Amygdala (tissue), 56 donors: Measurements from ENCODE around the gene PODN.
A peak's percentile ranks its signal among the peaks of the same experiment; 100 is the strongest.

Experiments
- DNase-seq, 56 donors: peaks; one replicate each; lab custom pipeline; 2025; lab: John Stamatoyannopoulos, UW

The PODN gene

DNA sequence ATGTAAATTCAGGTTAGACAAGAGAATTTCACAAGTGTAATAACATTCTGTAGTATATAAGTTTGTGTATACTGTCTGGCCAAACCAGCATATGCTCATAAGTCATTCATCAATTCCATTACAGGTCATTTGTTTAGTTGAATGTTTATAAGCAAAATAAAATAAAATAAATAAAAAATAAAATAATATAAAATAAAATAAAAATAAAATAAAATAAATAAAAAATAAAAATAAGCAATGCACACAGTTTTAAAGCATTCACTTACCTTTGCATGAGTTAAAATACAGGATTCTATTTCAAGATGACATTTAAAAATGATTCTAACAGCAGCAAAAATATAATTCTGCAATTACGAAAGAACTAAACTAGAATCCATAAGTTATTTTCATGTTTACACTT lies 9.9 kb downstream of the PODN start:
- no peak for DNase-seq

DNA sequence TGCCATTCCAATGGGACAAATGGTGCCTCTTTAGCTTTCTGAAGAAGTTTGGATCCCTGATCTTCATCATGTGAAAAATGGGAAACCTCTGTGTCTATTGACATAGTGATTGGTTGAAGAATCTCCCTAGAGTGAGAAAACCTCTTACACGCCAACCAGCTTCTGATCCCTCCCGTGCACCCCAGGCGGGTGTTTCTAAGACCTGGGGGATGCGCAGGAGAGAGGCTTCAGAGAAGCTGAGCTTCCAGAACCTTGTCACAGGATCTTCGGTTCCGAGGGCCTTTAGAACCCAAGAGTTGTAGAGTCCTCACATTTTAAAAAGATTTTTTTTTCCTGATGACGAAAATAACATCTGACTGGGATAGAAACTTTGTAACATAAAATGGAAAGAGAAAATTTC lies 11.3 kb downstream of the PODN start:
- DNase-seq: no peak

DNA sequence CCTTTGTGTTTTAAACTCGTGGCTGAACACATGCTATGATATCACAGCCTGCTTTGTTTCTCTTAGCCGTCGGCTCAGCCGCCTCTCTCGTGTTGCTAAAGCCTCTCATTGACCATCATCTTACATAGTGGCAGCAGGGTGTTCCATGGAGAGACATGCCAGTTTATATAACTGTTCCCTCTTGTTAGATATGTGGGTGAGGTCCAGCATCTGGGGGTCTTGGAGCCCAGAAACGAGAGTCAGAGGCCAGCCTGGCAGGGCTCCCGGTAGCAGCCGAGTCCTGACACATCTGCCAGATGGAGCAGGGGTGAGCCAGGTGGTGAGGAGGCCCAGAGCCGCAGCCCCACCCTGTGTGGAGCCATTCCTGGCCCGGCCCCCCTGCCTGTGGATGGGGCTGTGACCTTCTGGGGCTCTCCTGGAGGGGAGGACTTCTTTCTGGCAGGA lies 11.9 kb downstream of the PODN start:
- DNase-seq: peak in 7 of 56 donors; percentile 6 to 55 (median 19)

DNA sequence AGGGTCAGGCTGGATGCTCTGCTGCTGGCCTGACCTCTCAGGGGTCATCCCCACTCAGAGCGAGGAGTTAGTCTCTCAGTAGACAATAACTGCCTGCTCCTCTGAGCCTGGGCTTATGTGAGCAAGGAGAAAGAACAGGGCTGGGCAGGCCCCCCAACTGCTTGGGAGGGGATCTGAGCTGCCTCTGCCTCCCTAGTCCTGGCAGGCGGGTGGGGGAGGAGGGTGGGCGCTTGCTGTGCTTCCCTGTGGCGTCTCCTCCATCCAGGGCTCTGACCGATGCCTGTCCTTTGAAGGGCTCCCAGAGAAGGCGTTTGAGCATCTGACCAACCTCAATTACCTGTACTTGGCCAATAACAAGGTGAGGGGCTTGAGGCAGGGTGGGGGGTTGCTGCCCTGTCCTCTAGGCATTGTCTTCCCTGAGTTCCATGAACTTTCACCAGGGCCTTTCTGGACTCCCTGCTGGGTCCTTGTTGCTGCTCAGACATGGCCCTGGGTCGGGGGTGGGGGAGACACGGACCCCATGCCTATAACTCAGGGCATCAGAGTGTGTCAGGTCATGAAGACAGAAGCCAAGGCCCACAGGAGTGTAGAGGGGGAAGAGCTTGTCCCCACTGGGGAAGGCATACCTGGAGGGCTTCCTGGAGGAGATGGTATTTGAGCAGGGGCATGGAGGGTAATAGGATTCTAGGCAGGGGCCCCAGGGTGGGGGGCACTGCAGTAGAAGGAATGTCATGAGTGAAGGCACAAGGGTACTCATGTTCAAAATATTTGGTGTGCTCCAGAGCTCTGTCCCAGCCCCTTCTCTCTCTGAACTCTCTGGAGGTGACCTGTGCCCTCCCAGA lies 12.5 kb downstream of the PODN start:
- no peak for DNase-seq

DNA sequence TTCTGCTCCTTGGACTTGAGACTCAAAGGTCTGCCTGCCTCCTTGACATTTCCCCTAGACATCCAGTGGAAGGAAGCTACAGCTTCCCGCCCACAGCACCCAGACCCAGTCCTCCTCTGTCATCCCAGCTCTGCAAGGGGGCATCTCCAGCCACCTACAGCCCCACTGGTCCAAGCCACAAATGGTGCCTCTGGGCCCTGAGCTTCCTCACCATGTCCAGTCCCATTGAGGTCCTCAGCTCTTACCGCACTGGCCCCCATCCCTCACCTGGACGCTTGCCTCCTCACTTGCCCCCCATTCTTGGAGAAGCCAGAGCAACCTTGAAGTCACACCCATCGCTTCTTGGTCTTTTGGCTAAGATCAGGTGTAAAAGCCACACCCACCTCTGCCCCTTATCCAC lies 13.2 kb downstream of the PODN start:
- no peak for DNase-seq

DNA sequence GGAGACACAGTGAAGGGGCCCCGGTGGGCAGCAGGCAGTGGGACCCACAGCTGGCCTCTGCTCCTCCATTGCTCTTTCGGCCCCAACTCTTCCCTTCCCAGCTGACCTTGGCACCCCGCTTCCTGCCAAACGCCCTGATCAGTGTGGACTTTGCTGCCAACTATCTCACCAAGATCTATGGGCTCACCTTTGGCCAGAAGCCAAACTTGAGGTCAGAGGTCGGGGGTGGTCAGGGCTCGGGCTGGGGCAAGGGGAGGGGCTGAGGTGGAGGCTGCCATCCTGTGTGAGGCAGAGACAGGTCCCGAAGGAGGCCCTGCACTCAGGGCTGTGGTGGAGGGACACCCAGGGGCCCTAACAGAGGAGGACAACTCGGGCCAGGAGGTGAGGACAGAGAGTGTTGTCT lies 13.7 kb downstream of the PODN start:
- DNase-seq: peak in 1 of 56 donors; percentile 21

DNA sequence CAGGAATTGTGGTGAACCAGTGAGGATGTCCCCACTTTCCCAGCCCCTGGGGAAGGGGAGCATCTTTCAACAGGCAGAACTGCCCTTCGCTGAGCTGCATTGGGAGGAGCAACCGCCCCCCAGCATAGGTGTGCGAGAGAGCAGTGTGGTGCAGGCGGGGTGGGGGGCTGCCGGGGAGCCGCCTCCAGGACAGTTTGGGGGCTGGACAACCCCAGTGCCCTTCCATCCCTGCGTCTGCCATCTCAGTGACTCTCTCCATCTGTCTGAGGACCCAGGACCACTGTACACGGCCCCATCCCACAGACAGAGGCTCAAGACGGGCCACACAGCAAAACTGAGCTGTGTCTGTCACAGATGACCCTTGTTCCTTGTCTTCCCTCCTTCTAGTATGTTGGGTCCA lies 14.2 kb downstream of the PODN start:
- no peak for DNase-seq

DNA sequence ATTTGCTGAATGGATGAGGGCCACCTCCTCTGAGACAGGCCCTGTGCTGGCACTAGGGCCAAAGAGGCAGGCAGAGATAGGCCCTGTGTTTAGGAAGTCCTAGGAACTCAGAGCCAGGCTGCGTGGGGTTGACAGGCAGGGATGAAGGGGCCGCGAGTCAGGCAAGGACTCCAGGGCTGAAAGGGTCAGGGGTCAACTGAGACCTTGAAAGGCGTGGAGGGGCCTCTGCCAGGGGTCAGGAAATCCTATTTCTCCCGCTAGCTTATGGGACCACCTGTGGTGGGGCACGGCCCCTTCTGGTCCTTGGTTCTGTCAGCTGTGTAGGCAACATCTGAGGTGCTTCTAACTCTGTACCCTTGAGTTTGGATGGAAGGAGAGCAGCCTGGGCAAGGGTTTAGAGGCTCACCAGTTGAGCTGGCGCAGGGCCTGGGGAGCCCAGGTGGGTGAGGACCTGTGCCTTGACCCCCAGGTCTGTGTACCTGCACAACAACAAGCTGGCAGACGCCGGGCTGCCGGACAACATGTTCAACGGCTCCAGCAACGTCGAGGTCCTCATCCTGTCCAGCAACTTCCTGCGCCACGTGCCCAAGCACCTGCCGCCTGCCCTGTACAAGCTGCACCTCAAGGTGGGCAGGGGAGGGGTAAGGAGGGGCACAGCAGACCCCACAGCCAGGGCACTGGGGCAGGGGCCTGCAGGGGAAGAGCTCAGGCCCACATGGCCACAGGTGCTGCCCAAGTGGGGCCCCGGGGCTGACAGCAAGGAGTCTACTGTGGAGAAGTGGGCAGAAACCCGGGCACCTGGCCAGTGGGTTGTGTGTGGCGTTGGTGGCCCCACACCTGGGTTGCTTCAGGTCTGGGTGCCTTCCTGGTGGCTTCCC lies 14.9 kb downstream of the PODN start:
- DNase-seq: no peak

DNA sequence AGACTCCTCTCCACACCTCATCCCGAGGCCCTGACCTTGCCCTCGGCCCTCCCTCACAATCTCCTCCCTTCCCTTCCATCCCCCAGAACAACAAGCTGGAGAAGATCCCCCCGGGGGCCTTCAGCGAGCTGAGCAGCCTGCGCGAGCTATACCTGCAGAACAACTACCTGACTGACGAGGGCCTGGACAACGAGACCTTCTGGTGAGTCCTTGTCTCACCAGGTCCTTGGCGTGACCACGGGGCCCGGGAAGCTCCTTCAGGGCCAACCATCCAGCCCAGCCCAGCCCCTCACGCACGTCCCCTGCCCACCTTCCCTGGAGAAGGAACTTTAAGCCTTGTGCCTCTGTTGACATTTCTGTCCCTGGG lies 15.6 kb downstream of the PODN start:
- no peak for DNase-seq

DNA sequence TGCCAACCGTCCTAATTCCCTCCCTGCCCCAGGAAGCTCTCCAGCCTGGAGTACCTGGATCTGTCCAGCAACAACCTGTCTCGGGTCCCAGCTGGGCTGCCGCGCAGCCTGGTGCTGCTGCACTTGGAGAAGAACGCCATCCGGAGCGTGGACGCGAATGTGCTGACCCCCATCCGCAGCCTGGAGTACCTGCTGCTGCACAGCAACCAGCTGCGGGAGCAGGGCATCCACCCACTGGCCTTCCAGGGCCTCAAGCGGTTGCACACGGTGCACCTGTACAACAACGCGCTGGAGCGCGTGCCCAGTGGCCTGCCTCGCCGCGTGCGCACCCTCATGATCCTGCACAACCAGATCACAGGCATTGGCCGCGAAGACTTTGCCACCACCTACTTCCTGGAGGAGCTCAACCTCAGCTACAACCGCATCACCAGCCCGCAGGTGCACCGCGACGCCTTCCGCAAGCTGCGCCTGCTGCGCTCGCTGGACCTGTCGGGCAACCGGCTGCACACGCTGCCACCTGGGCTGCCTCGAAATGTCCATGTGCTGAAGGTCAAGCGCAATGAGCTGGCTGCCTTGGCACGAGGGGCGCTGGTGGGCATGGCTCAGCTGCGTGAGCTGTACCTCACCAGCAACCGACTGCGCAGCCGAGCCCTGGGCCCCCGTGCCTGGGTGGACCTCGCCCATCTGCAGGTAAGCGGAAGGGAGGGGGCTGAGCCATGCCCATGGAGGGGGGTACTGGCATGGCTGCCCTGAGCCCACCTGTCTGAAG lies 16.5 kb downstream of the PODN start:
- DNase-seq: no peak

DNA sequence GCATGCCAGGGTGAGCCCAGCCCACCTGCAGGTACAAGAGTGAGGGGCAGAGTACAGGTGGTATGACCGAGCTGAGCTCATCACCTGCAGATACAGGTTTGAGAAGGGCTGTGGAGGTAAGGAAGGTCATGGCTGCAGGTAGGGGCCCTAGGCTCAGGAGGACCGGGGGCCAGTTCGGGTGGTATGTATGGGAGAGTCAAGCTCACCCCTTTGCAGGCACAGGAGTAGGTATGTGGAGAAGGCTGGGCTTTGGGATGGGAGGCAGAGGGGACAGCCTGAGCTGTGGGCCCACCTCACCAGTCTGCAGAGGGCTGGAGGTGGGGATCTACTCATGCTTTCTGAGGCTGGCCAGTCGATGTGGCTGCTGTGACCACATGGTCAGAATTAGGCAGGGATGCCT lies 17.2 kb downstream of the PODN start:
- DNase-seq: no peak

DNA sequence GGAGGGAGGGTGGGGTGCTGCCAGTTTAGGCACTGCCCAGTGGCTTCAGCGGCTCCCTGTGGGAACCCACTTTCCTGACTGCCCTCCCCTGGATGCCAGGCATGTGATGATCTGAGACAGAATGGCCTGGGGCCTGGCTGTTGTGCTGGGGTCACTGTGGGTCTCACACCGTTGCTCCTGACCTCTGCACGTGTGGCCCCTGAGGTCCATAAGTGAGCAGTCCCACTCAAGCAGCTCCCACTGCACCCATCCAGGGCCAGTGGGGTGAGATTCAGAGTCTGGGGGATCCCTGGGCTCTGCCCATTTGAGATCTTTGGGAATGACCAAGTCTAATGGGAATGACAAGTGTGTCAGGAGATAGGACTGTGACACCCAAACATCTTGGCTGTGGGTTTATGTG lies 18.0 kb downstream of the PODN start:
- no peak for DNase-seq

DNA sequence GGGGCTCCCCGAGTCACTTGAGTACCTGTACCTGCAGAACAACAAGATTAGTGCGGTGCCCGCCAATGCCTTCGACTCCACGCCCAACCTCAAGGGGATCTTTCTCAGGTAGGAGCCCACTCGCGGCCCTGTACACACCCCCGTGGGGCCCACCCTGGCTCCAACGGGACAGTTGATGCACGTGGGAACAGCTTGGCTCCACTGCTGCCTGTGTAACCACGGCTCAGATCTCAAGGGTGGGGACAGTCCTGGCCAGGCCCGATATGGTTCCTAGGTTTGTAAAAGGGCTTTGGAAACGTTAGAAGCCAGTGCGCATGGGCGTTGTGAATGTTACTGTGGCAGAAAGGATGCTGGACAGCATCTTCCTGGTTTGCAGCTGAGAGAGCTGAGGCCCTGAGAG lies 18.8 kb downstream of the PODN start:
- no peak for DNase-seq

DNA sequence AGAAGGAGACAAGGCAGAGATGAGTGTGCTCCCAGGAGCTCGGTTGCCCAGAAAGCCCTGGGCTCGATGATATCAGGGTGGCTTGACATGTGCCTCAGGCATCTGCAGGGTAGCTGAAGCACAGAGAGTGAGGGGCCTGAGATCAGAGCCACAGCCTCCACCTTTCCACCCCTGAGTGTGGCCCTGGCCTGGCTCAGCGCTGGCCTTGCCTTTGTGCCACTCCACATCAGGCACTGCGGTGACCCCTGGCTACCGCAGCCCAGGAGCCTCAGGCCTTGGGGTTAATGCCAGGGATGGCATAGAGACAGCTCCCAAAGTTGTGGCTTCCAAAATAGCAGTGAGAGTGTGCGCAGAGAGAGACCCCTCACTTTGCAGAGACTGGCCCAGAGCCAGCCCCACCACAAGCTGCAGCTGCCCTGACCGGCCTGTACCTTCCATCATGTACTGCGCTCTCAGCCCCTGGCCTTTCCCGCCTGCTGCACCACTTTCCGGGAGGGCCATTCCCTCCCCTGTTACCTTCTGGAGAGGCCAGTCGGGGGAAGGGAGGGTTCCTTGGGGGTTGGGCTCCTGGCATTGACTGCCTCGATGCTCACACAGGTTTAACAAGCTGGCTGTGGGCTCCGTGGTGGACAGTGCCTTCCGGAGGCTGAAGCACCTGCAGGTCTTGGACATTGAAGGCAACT lies 19.5 kb downstream of the PODN start:
- DNase-seq: no peak

DNA sequence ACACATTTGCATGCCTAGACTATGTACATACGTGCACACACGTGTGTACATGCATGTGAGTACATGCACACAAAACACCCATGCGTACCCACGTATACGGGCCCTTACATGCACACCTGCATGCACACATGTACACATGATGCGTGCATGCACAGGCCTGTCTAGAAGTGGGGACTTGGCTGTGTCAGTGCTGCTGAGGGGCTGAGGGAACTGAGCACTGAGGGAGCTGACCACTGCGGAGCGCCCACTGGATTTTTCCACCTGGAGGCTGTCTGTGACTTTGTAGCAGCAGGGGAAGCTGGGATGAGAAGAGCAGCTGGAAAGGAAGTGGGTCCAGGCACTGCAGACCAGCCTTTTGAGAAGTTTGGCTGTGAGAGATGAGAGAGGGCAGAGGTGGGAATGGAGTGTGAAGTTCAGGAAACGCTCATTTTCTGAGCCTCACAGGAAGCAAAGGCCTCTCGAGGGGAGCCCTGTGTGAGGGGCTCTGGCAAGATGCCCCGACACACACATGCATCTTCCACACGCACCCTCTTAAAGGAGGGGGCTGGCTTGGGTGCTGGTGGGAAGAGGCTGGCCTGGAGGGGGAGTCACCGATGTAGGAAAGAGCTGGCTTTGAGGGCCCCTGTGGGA lies 20.9 kb downstream of the PODN start:
- DNase-seq: no peak

DNA sequence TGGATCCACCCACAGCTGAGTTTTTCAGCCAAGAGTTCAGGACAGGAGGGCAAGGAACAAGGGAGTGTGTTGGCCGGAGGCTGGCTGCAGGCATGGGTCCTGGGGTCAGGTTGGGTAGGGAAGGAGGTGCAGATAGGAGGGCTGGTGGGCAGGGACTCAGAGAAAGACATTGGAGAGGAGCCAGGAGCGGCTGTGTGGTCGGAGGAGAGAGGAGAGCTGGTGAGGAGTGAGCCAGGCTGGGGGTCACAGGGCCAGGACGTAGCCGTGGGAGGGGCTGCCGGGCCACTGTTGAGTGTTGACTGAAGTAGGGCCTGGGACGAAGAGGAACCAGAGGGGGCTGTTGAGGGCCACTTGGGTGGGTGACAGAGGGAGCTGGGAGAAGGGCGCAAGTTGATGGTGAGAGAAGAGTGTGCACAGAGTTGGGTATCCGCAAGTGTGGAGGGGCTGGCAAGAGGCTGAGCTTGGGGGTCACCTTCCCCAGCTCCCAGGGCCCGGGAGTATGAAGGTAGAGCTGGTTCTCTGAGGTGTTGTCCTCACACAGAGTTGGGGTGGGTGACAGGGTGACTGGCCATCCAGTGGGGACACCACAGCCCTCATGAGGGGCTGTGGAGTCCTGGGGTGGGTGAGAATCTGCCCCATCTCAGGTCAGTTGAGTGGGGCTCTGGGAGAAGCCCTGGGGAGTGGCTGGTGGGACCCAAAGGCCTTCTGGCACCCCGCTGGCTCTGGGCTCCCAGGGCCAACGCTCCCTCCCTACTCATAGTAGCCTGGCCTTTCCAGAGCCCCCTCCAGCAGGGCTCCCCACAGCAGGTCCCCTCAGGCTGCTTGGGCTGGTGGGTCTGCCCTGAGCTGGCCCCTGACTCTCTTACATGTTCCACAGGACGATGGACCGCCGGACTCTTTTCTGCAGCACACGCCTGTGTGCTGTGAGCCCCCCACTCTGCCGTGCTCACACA lies 21.9 kb downstream of the PODN start:
- no peak for DNase-seq

DNA sequence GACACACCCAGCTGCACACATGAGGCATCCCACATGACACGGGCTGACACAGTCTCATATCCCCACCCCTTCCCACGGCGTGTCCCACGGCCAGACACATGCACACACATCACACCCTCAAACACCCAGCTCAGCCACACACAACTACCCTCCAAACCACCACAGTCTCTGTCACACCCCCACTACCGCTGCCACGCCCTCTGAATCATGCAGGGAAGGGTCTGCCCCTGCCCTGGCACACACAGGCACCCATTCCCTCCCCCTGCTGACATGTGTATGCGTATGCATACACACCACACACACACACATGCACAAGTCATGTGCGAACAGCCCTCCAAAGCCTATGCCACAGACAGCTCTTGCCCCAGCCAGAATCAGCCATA lies 22.6 kb downstream of the PODN start:
- DNase-seq: no peak

DNA sequence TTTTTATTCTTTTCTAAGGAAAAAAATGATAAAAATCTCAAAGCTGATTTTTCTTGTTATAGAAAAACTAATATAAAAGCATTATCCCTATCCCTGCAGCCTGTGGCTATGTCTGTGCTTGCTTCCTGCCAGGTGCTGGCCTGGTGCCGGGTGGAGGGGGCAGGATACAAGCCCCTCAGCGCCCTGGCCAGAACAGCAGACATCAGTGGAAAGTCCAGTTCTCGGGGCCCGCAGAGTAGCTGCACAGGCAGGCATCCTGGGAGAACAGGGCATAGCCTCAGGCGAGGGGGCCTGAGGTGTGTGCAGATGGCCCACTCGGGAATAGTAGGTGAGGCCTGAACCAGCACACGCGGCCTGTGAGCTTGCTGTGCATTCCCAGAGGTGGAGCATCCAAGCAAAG lies 23.4 kb downstream of the PODN start:
- DNase-seq: no peak
